GM18861 (cell line): Measurements from ENCODE around the gene TREML1.

Experiments
- ATAC-seq: cut with Tn5 transposase; IDR thresholded peaks from one replicate; pipeline ENCODE4 v1.9.1; 2021; ENCODE audit not compliant: unreplicated experiment

Gene TREML1

GRCh38 chr6:41179163-41179562 lies 25.0 kb upstream of the TREML1 start:
- ATAC-seq, result no peak

GRCh38 chr6:41177695-41178094 lies 23.5 kb upstream of the TREML1 start:
- ATAC-seq, result no peak

DNA sequence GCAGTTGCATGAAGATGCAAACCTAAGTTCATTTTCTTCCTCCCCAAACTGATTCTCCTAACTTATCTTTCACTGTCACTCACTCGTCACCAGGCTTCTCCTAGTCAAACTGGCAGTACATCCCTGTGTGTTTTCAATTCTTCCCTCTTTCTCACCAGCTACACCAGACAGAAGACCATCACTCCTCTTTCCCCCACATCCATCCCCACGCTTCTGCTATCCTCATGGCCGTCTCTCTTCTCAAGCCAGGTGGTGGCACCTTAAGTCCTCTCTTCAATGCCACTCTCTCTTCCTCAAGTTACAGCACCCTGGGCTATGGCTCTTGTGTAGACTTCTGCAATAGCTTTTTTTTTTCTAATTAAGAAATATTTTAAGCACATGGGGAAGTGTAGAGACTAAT lies 23.1 kb upstream of the TREML1 start:
- ATAC-seq, result no peak

GRCh38 chr6:41176189-41176588 lies 22.0 kb upstream of the TREML1 start:
- ATAC-seq, result no peak

DNA sequence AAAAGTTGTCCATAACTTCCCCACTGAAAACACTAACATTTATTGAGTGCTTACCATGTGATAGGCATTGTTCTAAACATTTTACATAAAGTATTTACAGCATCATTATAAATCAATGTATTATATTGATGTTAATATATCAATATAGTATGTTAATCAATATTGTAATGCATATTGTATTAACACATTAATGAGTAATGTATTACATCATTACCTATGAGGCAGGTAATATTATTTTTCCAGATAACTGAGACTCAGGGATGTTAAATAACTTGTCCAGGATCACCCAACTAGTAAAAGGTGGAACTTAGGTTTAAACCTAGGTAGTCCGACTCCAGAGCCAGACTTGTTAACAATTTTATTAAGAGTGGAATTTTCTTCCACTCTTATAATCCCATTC lies 20.9 kb upstream of the TREML1 start:
- ATAC-seq, result no peak

- no peak for ATAC-seq
Measured at GRCh38 chr6:41174610-41175009, 20.5 kb upstream of the TREML1 start.

GRCh38 chr6:41171908-41172307 lies 17.8 kb upstream of the TREML1 start:
- ATAC-seq, result no peak

- ATAC-seq, result no peak
Measured at GRCh38 chr6:41170547-41171160, 16.5 kb upstream of the TREML1 start.

GRCh38 chr6:41167173-41167963 lies 13.2 kb upstream of the TREML1 start:
- no peak for ATAC-seq

GRCh38 chr6:41164551-41165120 lies 10.5 kb upstream of the TREML1 start:
- no peak for ATAC-seq

- no peak for ATAC-seq
Measured at GRCh38 chr6:41163419-41163717, 9.2 kb upstream of the TREML1 start.

DNA sequence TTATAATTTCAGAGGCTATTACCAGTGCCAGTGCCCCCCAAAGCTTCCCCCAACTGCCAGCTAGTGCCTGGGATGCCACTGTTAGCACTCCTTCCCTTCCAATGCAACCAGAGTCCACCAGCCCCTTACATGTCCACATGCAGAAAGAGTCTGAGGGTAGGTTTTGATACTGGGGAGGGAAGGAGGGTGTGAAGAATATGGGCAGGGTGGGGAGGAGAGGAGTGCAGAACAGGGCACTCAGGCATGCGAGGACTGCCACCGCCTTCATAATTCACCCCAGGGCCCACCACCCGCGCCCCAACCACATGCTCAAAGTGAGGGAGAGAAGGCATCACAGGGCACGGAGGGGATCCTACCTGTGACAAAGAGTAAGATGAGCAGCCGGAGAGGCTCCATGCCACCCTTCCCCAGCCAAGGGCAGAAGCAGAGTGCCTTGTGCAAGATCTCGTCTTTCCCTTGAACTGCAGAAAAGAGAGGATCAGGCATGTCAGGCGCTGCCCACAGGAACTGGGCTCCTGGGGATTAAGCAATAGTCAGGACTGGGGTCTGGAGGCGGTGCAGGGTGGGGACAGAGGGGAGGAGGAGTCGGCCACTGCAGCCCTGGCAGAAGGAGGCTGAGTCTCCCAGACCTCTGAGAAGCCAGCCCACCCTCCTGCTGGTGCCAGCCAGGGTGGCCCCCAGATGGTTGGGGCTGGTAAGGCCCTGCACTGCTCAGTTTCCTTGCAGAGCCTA lies 8.7 kb upstream of the TREML1 start, which contains the start of gene TREM2:
Gene TREM2, minus strand, starts transcription at position 430 of the 732 bp plus-strand sequence. Its CDS starts 34 bp downstream, at position 396.
- ATAC-seq, result no peak

DNA sequence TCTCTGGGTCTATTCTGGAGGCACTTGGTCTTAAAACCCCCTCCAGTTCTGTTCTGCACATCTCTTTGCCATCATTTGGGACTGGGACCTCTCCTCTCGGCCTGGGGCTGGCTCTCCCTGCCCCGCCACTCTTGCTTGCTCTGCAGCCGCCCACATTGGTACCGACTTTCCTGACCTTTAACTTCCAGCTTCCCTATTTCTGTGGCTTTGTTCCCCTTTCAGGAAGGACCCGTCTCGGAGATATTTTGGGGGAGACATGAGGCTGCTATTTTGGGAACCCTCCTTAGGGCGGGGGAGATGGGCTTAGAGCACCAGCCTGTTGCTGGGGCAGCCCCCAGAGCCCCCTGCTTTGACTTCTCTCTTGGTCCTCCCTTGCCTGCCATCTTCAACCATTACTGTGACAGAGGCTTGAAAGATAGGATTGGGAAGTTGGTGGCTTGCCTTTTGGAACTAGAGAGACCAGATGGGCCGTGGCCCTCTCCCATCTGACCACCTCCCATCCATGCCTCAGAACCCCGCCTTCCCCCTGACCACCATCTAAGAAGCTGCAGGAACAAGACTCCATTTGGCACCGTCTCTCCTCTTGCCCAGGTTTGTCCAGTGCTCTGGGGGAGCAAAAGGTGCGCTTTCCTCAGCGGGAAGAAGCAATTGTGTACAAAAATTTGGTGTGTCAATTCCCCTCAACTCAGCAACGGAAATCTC lies 7.9 kb upstream of the TREML1 start:
- no peak for ATAC-seq

DNA sequence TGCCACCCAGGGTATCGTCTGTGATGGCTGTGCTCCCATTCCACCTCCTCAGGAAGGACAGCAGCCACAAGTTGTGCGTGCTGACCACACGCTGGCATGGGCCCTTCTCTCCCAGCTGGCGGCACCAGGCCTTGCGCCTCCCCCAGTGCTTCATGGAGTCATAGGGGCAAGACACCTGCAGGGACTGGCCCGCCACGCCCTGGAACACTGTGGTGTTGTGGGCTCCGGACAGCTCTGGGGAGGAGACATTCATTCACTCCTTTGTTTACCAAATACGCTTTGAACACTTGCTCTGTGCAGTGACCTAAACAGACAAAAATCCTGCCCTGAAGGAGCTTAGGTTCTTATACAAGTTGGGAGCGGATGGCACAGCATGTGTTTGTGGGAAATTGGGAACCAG lies 7.2 kb upstream of the TREML1 start:
- no peak for ATAC-seq

GRCh38 chr6:41160933-41161332 lies 6.8 kb upstream of the TREML1 start:
- no peak for ATAC-seq

DNA sequence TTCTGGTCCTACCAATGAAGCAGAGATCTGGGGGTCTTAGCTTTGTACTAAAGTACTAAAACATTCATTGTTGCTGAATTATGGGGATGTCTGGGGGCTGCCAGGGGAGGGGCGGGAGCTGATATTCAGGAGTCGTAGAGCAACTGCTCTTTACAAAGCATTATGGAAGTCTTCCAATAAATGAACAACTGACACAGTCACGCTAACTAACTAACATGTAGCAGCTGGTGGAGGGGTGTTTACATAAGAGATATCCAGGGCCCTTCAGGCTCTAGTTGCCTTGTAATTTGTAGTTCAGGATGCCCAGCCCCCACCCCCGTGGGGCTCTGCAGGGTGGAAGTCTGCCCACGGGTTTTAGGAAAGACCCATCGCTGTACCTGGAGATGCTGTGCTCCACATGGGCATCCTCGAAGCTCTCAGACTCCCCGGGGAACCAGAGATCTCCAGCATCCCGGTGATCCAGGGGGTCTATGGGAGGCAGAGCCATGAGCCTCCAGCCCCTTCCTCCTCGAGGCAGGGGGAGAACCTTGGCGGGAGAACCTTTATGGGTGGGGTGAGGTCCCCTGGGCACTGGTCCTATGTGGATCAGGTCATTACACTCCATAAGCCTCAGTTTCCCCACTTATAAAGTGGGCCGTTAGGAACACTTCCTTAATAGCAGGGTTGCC lies 5.4 kb upstream of the TREML1 start:
- no peak for ATAC-seq

GRCh38 chr6:41157323-41157722 lies 3.2 kb upstream of the TREML1 start:
- no peak for ATAC-seq

DNA sequence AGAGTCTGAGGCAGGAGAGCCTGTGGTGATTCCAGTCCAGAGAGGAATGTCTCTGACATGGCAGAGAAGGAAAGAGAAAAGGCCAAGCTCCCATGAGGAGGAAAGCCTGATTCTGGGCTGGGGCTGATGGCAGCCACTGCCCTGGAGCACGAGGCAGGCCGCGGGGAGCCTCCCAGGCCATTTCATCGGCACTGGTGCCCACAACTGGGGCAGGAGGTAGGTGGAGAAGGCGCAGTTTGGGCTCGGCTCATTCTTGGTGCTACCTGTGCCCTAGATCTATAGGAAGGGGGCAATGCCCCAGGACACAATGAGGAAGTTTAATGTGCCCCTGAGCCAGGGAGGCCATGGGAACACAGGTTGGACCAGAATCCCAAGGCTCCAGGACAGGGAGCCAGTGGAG lies 2.6 kb upstream of the TREML1 start:
- no peak for ATAC-seq

DNA sequence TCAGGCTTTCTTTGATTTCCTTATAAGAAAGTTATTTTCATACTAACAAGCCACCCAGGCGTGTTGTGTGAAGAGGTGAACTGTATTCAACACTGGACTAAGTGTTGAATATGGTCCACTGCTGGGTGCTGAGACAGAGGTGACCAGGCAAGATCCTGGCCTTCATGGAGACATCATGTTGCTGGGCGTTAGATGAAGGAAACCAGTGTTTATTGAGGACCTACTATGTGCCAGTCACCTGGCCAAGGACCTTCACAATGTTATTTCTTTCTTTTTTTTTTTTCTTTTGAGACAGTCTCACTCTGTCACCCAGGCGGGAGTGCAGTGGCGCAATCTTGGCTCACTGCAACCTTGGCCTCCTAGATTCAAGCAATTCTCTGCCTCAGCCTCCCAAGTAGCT lies 1.9 kb upstream of the TREML1 start:
- ATAC-seq, result no peak

DNA sequence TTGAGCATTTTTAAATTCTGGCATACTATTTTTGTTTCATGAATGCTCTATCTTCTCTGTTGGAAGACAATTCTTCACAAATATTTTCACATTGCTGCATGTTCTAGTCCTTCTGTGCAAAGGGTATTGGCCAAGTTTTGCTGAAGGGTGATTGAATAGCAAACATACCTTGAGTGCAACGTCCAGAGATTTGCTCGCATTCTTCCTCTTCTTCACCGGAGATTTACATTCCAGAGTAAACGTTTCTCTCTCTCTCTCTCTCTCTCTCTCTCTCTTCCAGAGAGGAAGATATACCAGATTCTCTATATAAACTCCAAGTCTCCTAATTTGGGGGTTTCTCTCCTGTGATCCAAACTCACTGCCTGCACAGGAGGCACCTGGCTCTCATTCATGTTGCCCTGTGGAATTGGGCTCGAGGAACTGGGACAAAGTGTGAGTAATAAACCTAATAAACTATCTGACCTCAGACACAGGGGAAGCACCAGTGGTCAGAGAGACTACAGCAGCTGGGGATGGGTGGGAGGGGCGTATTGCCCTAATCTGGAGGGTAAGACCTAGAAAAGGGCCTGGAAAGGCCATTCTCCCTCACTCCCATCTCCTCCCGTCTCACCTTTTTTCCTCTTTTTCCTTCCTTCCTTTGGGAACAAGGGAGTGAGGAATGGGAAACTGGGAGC lies 1.1 kb upstream of the TREML1 start:
- no peak for ATAC-seq
